K562 treated with DMSO at 1 percent for 24 hours (cell line): Measurements from ENCODE around the gene KIAA0586. TPM values are rescaled to one million over a fixed set of nuclear protein-coding genes. Genes with fewer than 3 reads are reported as not detected.

Experiments
- total RNA-seq: library from RNA; unstranded; fragments of 300-600 nt; gene quantifications from 2 replicates; pipeline ENCODE4 v1.2.3, GENCODE V29; 2022; ENCODE audit warnings: low read depth; ENCODE audit not compliant: insufficient read depth

The KIAA0586 gene
- 6.4 and 8.7 TPM in 2 replicates for total RNA-seq

DNA sequence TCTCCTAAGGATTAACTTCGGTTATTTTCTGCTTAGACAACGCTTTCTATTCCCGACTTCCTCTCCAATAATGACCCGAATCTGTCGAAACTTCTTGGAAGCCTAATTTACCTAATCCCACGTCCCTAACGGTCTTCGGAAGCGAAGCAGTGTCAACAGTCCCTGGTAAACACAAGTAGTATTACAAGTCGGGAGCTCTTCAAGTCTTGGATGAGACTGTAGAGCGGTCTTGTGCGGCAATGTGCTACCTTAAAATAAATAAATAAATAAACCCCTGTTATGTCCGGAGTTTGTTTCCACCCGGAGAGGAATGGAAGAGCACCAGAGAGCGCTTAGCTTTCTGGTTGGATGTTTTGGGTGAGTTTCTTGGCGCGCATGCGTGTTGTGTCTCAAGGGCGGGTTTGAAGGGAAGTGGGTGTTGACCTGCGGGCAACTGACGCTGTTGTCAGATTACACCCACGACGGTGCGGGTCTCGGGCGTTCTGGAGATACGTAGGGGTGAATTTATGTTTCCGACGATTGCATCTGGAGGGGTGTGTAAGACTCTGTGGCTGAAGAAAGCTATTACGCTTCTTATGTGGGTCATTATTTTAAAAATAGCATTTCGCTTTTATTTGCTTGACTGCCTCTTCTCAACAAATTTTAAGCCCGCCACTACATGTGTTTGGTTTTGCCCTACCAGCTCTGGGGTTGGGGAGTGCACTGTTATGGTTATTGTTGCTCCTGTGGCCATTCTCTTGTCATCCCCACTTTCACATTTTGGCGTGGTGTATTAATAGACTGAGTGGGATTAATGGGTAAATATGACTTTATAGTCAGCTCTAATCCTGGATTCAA lies at the start of gene KIAA0586, which contains the start of gene TIMM9:
TSS of gene KIAA0586 (plus strand) at position 439 of the 837 bp plus-strand sequence. CDS start 546 bp downstream, outside the sequence.
TSS of gene TIMM9 (minus strand) at position 251 of the 837 bp plus-strand sequence. CDS start 15,586 bp downstream, outside the sequence.

GRCh38 chr14:58395812-58396788 lies 31.4 kb upstream of the KIAA0586 start, which contains the start of gene TOMM20L:
Gene TOMM20L (plus strand): TSS chr14:58395930. CDS start chr14:58395958, 28 bp downstream.

Other genes starting within 250 kb of the KIAA0586 start
- gene ACTR10, start 227.6 kb upstream of the KIAA0586 start, total RNA-seq, result 14.6 and 25.2 TPM in 2 replicates
- gene PSMA3, start 182.9 kb upstream of the KIAA0586 start, total RNA-seq, result 138 and 139 TPM in 2 replicates
- 5.3 and 6.0 TPM in 2 replicates for gene ARID4A, start 129.2 kb upstream of the KIAA0586 start, total RNA-seq
- not detected in 2 replicates for gene TOMM20L, start 31.8 kb upstream of the KIAA0586 start, total RNA-seq
- 23.5 and 34.3 TPM in 2 replicates for gene TIMM9, start 188 bp upstream of the KIAA0586 start, total RNA-seq
- gene DACT1, start 210.2 kb downstream of the KIAA0586 start, total RNA-seq, result 0.21 TPM in 1 of 2 replicates, not detected in the other